Measurements from ENCODE around the gene FAM180A.

FAM180A gene

GRCh38 chr7:135736586-135737305 is 11.9 kb downstream of the FAM180A start:
- no peak for DNase-seq

GRCh38 chr7:135734343-135734689 is 14.3 kb downstream of the FAM180A start:
- no peak for DNase-seq

- DNase-seq, result no peak
These were observed 14.8 kb downstream of the FAM180A start for GRCh38 chr7:135733603-135734342.

GRCh38 chr7:135731131-135731530 is 17.5 kb downstream of the FAM180A start:
- no peak for DNase-seq

GRCh38 chr7:135729230-135729629 is 19.4 kb downstream of the FAM180A start:
- DNase-seq, result no peak

- DNase-seq, result no peak
These were observed 20.4 kb downstream of the FAM180A start, which contains the start of gene SLC13A4 for GRCh38 chr7:135728136-135728669. SLC13A4 (minus strand) TSS chr7:135728186; CDS start chr7:135727496, 690 bp downstream.

- DNase-seq, result no peak
These were observed 21.5 kb downstream of the FAM180A start for GRCh38 chr7:135726911-135727673.

GRCh38 chr7:135726276-135726788 is 22.3 kb downstream of the FAM180A start:
- no peak for DNase-seq

GRCh38 chr7:135723411-135723810 is 25.2 kb downstream of the FAM180A start:
- no peak for DNase-seq

- no peak for DNase-seq
These were observed 27.3 kb downstream of the FAM180A start for GRCh38 chr7:135721198-135721820.

GRCh38 chr7:135719688-135720087 is 28.9 kb downstream of the FAM180A start:
- DNase-seq, result no peak

- no peak for DNase-seq
These were observed 29.7 kb downstream of the FAM180A start for GRCh38 chr7:135718794-135719437.

GRCh38 chr7:135718219-135718618 is 30.4 kb downstream of the FAM180A start:
- no peak for DNase-seq

- no peak for DNase-seq
These were observed 30.9 kb downstream of the FAM180A start for GRCh38 chr7:135717693-135718092.

GRCh38 chr7:135716677-135717238 is 31.9 kb downstream of the FAM180A start:
- DNase-seq, result no peak

GRCh38 chr7:135715673-135716072 is 32.9 kb downstream of the FAM180A start:
- DNase-seq, result no peak

- DNase-seq, result no peak
These were observed 33.5 kb downstream of the FAM180A start for GRCh38 chr7:135715055-135715522.

- DNase-seq, result no peak
These were observed 34.0 kb downstream of the FAM180A start for GRCh38 chr7:135714534-135715009.

- DNase-seq, result no peak
These were observed 34.7 kb downstream of the FAM180A start for GRCh38 chr7:135713836-135714470.

- no peak for DNase-seq
These were observed 35.8 kb downstream of the FAM180A start for GRCh38 chr7:135712796-135713195.

Measured in activated CD4-positive, CD25-positive, alpha-beta regulatory T cell (primary cell).